ENCODE data around the gene RPS4Y2. TPM values are rescaled to one million over a fixed set of nuclear protein-coding genes. Genes with fewer than 3 reads are reported as not detected.

The RPS4Y2 gene
- total and polyA plus RNA-seq, 2 donors (not counting 3 experiments of a cell fraction or from before 2014, with no cell fraction given), result not detected

DNA sequence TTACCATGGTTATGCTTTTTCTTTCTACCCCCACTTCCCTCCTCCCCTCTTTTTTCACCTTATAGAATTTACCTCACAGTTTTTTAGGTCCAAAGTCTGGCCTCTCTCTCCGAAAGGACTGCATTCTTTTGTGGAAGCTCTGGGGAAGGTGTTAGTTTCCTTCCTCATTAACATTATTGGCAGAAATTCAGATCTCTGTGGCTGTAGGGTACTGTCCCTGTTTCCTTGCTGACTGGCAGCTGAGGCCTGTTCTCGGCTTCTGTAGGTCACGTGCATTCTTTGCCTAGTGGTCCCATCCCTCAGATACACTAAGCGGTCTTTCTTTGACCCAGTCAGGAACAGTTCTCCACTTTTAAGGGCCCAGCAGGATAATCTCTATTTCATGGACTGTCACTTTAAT, 25.5 kb downstream of the RPS4Y2 start:
- no peak overlapping the region for H3K4me2 ChIP-seq (ENCODE audit: insufficient read depth, low read length)
- H4K20me1 ChIP-seq (replicated peaks; ENCODE audit: control insufficient read depth, extremely low read depth, insufficient read depth, low read length), result no peaks in the 10 kb centered on the region
- no peaks in the 10 kb centered on the region for H3K9me3 ChIP-seq (replicated peaks; ENCODE audit: control insufficient read depth, insufficient read depth, low read length)
- H3K9me1 ChIP-seq (replicated peaks; ENCODE audit: control insufficient read depth, extremely low read depth, insufficient read depth, low read length), result no peaks in the 10 kb centered on the region
- no peak for DNase-seq (ENCODE audit: low read depth, low spot score)
- CTCF ChIA-PET, result no interaction called here
- intact Hi-C loops (cut with micrococcal nuclease) (no loop called here), dilution Hi-C loops (cut with MboI; ENCODE audit: extremely low pct_ligation_motif_present, low sequenced_read_pairs) (no loop called here)
- no peaks in the 10 kb centered on the region for H3K79me2 ChIP-seq (ENCODE audit: control insufficient read depth, insufficient read depth, low read length)
- no peak overlapping the region for H3K4me3 ChIP-seq (replicated peaks in 1 of 3; ENCODE audit: insufficient read depth in 1 of 3, low read depth in 1 of 3, low read length in 3 of 3)
- no TSS peak for BruUV-seq (replicated peaks)
- no peak overlapping the region for H3K9ac ChIP-seq (replicated peaks; ENCODE audit: extremely low read depth, insufficient read depth, low read length)
- FAIRE-seq, result no peak
- no peaks in the 10 kb centered on the region for H3K4me1 ChIP-seq (ENCODE audit: control insufficient read depth, extremely low read depth, insufficient read depth, low read length)
- TF ChIP-seq POLR2AphosphoS5 (IDR thresholded peaks at IDR 0.05; ENCODE audit: insufficient read depth, low read depth, low read length), result no peak
- TF ChIP-seq FOS (IDR thresholded peaks at IDR 0.05; ENCODE audit: borderline replicate concordance, insufficient read depth, low read length), result no peak
- no peak for TF ChIP-seq EZH2 (IDR thresholded peaks at IDR 0.05; ENCODE audit: borderline replicate concordance, low read depth, low read length, severe bottlenecking)
- no peak for TF ChIP-seq CTCF (IDR thresholded peaks at IDR 0.05; ENCODE audit: extremely low read depth in 1 of 2, insufficient read depth in 1 of 2, low read depth in 1 of 2, low read length in 2 of 2)
- no peaks in the 10 kb centered on the region for H3K27me3 ChIP-seq (ENCODE audit: control insufficient read depth in 2 of 2, insufficient read depth in 2 of 2, low read length in 2 of 2)
- POLR2A ChIA-PET, result no interaction called here
- no peaks in the 10 kb centered on the region for H3K36me3 ChIP-seq (ENCODE audit: control insufficient read depth in 2 of 2, extremely low read depth in 1 of 2, insufficient read depth in 2 of 2, low read length in 2 of 2)
- H3K27ac ChIP-seq (ENCODE audit: insufficient read depth, low read depth, low read length), result no peak overlapping the region
- H2AFZ ChIP-seq (ENCODE audit: low read depth, low read length), result no peak overlapping the region

- H3K27ac ChIP-seq (ENCODE audit: insufficient read depth, low read depth, low read length), result no peak overlapping the region
- no TSS peak for BruUV-seq (replicated peaks)
- H3K9me1 ChIP-seq (replicated peaks; ENCODE audit: control insufficient read depth, extremely low read depth, insufficient read depth, low read length), result no peaks in the 10 kb centered on the region
- intact Hi-C loops (cut with micrococcal nuclease), result no loop called here
- H3K4me1 ChIP-seq (ENCODE audit: control insufficient read depth, extremely low read depth, insufficient read depth, low read length), result no peaks in the 10 kb centered on the region
- H2AFZ ChIP-seq (ENCODE audit: low read depth, low read length), result no peak overlapping the region
- H3K9me3 ChIP-seq (replicated peaks; ENCODE audit: control insufficient read depth, insufficient read depth, low read length), result no peaks in the 10 kb centered on the region
- no peaks in the 10 kb centered on the region for H3K36me3 ChIP-seq (ENCODE audit: control insufficient read depth in 2 of 2, extremely low read depth in 1 of 2, insufficient read depth in 2 of 2, low read length in 2 of 2)
- DNase-seq (ENCODE audit: low read depth, low spot score) (no peak), FAIRE-seq (no peak)
- TF ChIP-seq POLR2AphosphoS5 (IDR thresholded peaks at IDR 0.05; ENCODE audit: insufficient read depth, low read depth, low read length), result no peak
- TF ChIP-seq POLR2A (IDR thresholded peaks at IDR 0.05; ENCODE audit: low read depth, low read length), result no peak
- no peak for TF ChIP-seq MYC (IDR thresholded peaks at IDR 0.05; ENCODE audit: low read depth, low read length)
- TF ChIP-seq CTCF (IDR thresholded peaks at IDR 0.05; ENCODE audit: extremely low read depth in 1 of 2, insufficient read depth in 1 of 2, low read depth in 1 of 2, low read length in 2 of 2), result no peak
- TF ChIP-seq, protein P1, sequence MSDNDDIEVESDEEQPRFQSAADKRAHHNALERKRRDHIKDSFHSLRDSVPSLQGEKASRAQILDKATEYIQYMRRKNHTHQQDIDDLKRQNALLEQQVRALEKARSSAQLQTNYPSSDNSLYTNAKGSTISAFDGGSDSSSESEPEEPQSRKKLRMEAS (IDR thresholded peaks at IDR 0.05; ENCODE audit: insufficient read depth, insufficient read length), result no peak
- TF ChIP-seq FOS (IDR thresholded peaks at IDR 0.05; ENCODE audit: borderline replicate concordance, insufficient read depth, low read length), result no peak
- TF ChIP-seq GATA2 (IDR thresholded peaks at IDR 0.05; ENCODE audit: insufficient read depth, insufficient read length, low read depth, low read length), result no peak
- no peak for TF ChIP-seq JUN (IDR thresholded peaks at IDR 0.05; ENCODE audit: borderline replicate concordance, insufficient read depth, insufficient read length, low read depth)
- no peak for TF ChIP-seq EZH2 (IDR thresholded peaks at IDR 0.05; ENCODE audit: borderline replicate concordance, low read depth, low read length, severe bottlenecking)
- no peaks in the 10 kb centered on the region for H3K79me2 ChIP-seq (ENCODE audit: control insufficient read depth, insufficient read depth, low read length)
- no peaks in the 10 kb centered on the region for H4K20me1 ChIP-seq (replicated peaks; ENCODE audit: control insufficient read depth, extremely low read depth, insufficient read depth, low read length)
- POLR2A ChIA-PET, result no interaction called here
- H3K27me3 ChIP-seq (ENCODE audit: control insufficient read depth in 2 of 2, insufficient read depth in 2 of 2, low read length in 2 of 2), result no peaks in the 10 kb centered on the region
- CTCF ChIA-PET, result no interaction called here
- H3K9ac ChIP-seq (replicated peaks; ENCODE audit: extremely low read depth, insufficient read depth, low read length), result no peak overlapping the region
- no peak overlapping the region for H3K4me2 ChIP-seq (ENCODE audit: insufficient read depth, low read length)
- dilution Hi-C loops (cut with MboI; ENCODE audit: extremely low pct_ligation_motif_present, low sequenced_read_pairs), result no loop called here
- H3K4me3 ChIP-seq (replicated peaks in 1 of 3; ENCODE audit: insufficient read depth in 1 of 3, low read depth in 1 of 3, low read length in 3 of 3), result no peak overlapping the region
Measured at GRCh38 chrY:20784965-20785364, 29.1 kb downstream of the RPS4Y2 start.
